ENCODE results near the gene SEMA3G.

DNA sequence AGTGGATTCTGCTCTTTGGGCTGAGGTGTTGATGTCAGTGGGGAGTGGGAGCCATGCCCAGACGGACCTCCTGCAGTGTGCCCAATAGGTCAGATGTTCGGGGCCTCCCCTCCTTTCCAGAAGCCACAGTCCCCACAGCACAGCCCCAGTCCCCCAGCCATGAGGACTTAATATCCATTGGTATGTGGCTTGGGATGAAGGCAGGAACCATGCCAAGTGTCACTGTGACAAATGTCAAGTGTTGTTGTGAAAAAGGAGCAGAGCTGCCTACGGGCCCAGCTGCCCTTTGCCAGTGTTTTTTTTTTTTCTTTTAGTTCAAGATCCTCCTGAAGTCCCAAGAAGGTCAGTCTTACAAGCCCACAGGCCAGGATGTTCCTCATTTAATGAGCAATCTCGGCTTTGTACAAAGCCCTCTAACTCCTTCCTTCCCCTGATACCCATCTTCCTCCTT lies 12.2 kb downstream of the SEMA3G start:
- TF ChIP-seq, protein P1, sequence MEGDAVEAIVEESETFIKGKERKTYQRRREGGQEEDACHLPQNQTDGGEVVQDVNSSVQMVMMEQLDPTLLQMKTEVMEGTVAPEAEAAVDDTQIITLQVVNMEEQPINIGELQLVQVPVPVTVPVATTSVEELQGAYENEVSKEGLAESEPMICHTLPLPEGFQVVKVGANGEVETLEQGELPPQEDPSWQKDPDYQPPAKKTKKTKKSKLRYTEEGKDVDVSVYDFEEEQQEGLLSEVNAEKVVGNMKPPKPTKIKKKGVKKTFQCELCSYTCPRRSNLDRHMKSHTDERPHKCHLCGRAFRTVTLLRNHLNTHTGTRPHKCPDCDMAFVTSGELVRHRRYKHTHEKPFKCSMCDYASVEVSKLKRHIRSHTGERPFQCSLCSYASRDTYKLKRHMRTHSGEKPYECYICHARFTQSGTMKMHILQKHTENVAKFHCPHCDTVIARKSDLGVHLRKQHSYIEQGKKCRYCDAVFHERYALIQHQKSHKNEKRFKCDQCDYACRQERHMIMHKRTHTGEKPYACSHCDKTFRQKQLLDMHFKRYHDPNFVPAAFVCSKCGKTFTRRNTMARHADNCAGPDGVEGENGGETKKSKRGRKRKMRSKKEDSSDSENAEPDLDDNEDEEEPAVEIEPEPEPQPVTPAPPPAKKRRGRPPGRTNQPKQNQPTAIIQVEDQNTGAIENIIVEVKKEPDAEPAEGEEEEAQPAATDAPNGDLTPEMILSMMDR (IDR thresholded peaks at IDR 0.05), result no peak
- no peak for TF ChIP-seq POLR2A (IDR thresholded peaks at IDR 0.05)

Measured in thyroid gland (tissue), 4 donors.